Renal cortical epithelial cell (primary cell): Measurements from ENCODE around the gene TOB1. TPM values are rescaled to one million over a fixed set of nuclear protein-coding genes. Genes with fewer than 3 reads are reported as not detected.
"Not testable (repeated sequence)": the region's sequence is repeated elsewhere in the genome, so short reads cannot be mapped to it uniquely, and the experiment has no call there.

ENCODE experiments used
- DNase-seq: peaks from one replicate; pipeline ENCODE4 v3.0.0-alpha.2; 2011; ENCODE audit warnings: low read depth
- total RNA-seq: library from RNA; depleted of rRNA; stranded (reverse); fragments of >200 nt; gene quantifications from 2 replicates; pipeline ENCODE4 v1.2.3, GENCODE V29; 2014

TOB1 gene
- total RNA-seq, 1 donor from 2014 or later = 19.5 TPM

- no peak for DNase-seq
These were observed 2.4 kb upstream of the TOB1 start for GRCh38 chr17:50868602-50869001.

DNA sequence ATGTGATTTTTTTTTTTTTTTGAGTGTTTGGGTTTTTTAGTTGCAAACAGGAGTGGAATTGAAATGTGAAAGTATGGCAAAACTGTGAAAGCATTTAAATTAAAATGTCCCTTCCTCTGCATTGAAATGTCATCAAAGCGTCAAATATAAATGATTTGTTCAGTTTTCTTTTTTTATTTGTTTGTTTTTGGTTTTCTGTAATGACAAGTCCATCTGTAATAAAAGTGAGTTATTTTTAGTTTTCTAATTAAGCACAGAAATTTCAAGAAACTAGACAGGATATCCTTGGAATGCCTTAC is 1.9 kb upstream of the TOB1 start:
- DNase-seq = no peak

DNA sequence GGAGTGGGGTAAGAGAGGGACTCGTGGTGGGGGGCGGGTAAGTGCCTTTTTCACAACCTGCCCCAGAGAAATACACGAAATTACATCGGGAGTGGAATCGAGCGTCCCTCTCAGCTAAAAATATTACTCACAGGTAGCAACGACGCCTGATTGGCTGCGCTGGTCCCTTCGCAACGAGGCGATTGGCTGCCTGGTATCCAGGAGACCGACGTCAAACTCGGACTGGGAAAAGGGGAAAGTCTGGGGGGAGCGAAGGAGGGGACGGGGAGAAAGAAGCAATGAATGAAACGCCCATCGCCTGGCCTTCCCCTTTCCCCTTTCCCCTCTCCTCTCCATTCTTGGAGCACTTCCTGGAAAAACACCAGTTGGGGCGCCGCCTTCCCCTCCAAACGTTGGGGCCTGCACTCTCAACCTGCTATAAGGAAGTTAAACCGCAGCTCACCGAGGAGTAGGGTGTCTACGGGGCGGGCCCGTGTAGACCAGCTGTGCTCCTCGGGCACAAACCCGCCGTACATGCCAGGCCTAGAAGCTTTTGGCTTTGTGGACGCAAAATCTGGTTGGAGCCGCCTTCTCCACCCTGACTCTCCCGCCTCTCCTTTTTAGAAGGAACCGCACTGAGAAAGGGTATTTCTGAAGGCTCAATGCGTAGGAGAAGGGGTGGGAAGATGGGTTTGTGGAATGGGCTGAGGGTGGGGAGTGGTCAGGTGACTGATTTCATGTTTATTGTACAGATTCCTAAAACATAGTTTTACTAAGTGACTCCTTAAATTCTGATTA is 1.4 kb upstream of the TOB1 start:
- peak; percentile 95 for DNase-seq

DNA sequence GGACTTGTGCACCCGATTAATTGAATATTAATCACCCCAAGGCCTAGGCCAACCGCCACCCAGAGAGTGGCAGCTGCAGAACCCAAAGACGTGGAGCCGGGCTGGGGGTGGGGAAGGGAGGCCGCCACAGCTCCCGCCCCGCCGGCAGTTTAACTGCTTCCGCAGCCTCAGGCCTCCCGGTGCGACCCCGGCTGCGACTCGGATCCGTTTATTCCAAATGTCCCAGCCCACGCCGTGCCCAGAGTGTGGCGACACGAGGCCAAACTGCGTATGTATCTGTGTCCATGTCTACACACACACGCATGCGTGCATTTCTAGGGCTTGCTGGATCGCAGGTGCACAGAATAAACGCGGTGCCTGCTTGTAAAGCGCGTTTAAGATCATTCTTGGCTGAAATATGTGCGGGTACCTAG is 802 bp upstream of the TOB1 start:
- DNase-seq = no peak

GRCh38 chr17:50865868-50866260 is 290 bp downstream of the TOB1 start:
- DNase-seq = no peak

- peak; percentile 54 for DNase-seq
These were observed 890 bp downstream of the TOB1 start for GRCh38 chr17:50865060-50865867.

GRCh38 chr17:50864747-50865059 is 1.5 kb downstream of the TOB1 start:
- no peak for DNase-seq

- DNase-seq = no peak
These were observed 2.2 kb downstream of the TOB1 start for GRCh38 chr17:50863931-50864330.

DNA sequence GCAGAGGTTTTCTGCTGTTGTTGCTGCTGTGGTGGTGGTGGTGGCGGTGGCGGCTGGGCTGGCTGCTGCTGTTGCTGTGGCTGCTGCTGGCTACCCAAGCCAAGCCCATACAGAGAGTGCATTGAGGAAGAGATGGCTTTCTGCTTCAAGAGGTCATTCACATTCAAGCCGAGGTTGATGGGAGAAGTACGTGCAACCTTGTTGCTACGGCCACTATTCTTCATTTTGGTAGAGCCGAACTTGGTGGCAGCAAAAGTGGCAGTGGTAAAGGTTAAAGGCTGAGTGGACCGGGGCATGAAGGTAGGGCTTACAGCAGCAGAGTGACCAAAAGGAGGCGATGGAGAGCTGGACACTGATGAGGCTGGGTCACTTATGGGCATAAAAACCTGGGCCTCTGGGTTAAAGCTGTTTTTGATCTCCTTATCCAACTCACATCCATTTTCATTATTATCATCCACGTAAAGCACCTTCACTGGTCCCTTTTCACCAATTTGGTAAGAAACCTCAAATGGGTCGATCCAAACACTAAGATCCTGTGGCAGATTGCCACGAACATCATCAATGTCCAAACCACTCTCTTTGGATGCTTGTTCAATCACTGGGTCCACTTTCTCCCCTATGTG is 2.8 kb downstream of the TOB1 start:
- peak; percentile 59 for DNase-seq

- DNase-seq = no peak
These were observed 4.2 kb downstream of the TOB1 start for GRCh38 chr17:50861822-50862528.

- no peak for DNase-seq
These were observed 4.8 kb downstream of the TOB1 start for GRCh38 chr17:50861334-50861676.

GRCh38 chr17:50859727-50860126 is 6.4 kb downstream of the TOB1 start:
- DNase-seq = not testable (repeated sequence)

- no peak for DNase-seq
These were observed 7.5 kb downstream of the TOB1 start for GRCh38 chr17:50858486-50859225.

- no peak for DNase-seq
These were observed 9.7 kb downstream of the TOB1 start for GRCh38 chr17:50856431-50856830.

- DNase-seq = no peak
These were observed 10.3 kb downstream of the TOB1 start for GRCh38 chr17:50855708-50856330.

DNA sequence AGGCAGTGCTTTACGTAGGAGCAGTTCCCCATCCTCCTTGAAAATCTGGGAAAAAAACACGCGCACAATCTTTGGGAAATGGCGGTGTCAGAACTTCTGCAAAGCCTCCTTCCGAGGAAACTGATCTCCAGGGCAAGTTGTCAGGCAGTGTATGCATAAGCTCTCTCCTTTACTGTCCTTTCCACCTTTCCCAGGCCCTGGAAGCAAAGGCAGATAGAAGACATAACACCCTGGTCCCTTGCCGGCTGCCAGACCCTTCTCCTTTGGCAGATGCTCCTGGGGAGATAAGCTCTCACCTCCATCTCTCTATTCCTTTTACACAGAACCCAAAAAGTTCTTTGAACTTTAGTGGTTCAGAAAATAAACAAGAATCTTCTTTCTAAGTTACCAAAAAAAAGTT is 12.4 kb downstream of the TOB1 start:
- no peak for DNase-seq

DNA sequence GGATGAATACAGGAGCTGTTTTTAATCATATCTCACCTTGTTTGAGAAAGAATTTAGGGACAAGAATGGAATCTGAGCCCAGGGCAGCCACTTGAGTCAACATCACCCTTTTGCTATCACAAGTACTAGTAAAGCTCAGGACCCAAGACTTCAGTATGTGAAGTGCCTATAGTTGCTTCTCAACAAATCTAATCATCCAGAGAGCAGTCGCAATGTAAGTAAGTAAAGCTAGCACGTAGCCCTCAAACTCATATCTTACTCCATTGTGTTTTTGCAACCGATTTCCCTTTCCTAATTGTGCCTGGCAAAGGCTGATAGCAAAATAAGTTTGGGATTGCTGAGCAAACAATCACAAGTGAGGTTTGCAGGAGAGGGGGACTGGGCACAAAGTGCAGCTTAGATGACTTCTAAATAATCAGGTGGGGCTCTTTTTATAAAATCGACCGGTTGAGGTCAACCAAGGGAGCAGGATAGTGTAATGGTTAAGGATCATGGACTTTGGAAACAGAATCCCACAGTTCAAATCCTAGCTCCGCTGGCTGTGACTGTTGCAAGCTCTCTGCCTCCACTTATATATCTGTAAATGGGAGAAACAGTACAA is 13.0 kb downstream of the TOB1 start:
- DNase-seq = no peak

DNA sequence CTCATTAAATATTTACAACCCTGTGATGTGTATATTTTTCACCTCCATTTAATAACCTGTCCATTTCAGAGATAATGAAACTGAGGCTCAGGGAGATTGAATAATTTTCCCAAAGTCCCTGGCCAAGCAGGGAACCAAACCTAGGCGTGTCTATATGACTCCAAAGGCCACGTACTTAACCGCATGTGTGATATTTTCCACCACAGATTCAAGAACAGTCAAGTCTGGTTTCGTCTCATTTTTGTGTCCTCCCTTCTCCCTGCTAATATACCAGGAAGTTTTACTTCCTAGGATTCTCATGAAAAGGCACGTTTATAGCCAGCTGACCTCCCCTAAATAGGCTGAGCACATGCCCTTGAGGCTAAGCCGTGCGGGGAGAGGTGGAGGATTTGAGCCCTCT is 15.5 kb downstream of the TOB1 start:
- DNase-seq = no peak

DNA sequence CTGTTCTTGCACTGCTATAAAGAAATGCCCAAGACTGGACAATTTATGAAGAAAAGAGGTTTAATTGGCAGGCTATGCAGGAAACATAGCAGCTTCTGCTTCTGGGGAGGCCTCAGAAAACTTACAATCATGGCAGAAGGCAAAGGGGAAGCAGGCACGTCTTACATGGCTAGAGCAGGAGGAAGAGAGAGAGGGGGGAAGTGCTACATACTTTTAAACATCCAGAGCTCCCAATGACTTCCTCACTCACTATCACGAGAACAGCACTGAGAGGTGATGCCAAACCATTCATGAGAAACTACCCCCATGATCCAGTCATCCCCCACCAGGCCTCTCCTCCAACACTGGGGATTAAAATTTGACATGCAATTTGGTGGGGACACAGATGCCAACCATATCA is 17.4 kb downstream of the TOB1 start:
- DNase-seq = no peak

DNA sequence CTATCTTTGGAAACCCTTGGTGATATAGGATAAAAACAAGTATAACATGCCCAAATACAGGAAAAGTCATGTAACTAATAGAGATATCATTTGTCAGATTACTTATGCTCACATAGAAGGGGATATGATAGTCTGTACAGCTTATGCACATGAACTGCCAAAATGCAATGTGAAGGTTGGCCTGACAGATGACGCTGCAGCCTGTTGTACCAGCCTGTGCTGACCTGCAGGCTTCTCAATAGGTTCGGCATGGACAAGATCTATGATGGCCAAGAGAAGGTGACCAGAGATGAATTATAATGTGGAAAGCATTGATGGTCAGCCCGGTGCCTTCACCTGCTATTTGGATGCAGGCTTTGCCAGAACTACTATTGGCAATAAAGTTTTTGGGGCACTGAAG is 18.1 kb downstream of the TOB1 start:
- no peak for DNase-seq

DNA sequence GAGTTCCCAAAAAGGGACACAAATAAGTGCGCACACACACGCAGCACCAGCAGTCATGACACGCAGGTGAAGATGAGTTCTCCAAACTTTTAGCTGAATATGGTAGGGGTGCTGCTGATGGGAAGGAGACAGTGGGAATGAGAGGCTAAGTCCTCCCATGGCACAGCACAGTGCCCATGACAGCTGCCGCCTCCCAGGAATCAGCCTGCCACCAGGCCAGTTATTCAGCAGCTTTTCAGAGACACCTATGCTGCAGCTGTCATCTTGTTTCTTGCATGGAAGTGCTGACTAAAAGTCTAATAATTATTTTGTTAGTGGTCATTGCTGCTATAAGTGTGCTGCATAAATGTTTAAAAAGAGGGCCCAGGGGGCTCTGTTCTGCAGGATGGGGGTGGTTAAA is 18.6 kb downstream of the TOB1 start:
- DNase-seq = no peak
